ENCODE measurements around the gene NFKB1.

Gene NFKB1

GRCh38 chr4:102503831-102504786 lies 3.0 kb downstream of the NFKB1 start:
- in situ Hi-C loops (cut with MboI; ENCODE audit: low sequenced_read_pairs, unreplicated experiment) = no loop called here
- no peak for DNase-seq (ENCODE audit: low spot score)
- TF ChIP-seq CTCF (IDR thresholded peaks at IDR 0.05; ENCODE audit: borderline replicate concordance, control extremely low read depth, extremely low read depth, insufficient read depth, missing control alignments) = no peak

- DNase-seq (ENCODE audit: low spot score) = no peak
- no peak for TF ChIP-seq CTCF (IDR thresholded peaks at IDR 0.05; ENCODE audit: borderline replicate concordance, control extremely low read depth, extremely low read depth, insufficient read depth, missing control alignments)
- in situ Hi-C loops (cut with MboI; ENCODE audit: low sequenced_read_pairs, unreplicated experiment) = no loop called here
Observed at GRCh38 chr4:102504941-102505340, 3.8 kb downstream of the NFKB1 start.

- no peak for TF ChIP-seq CTCF (IDR thresholded peaks at IDR 0.05; ENCODE audit: borderline replicate concordance, control extremely low read depth, extremely low read depth, insufficient read depth, missing control alignments)
- in situ Hi-C loops (cut with MboI; ENCODE audit: low sequenced_read_pairs, unreplicated experiment) = no loop called here
- DNase-seq (ENCODE audit: low spot score) = no peak
Observed at GRCh38 chr4:102505708-102506107, 4.5 kb downstream of the NFKB1 start.

- TF ChIP-seq CTCF (IDR thresholded peaks at IDR 0.05; ENCODE audit: borderline replicate concordance, control extremely low read depth, extremely low read depth, insufficient read depth, missing control alignments) = no peak
- in situ Hi-C loops (cut with MboI; ENCODE audit: low sequenced_read_pairs, unreplicated experiment) = no loop called here
- DNase-seq (ENCODE audit: low spot score) = no peak
Observed at GRCh38 chr4:102506523-102506922, 5.4 kb downstream of the NFKB1 start.

GRCh38 chr4:102511830-102512605 lies 10.9 kb downstream of the NFKB1 start:
- no peak for TF ChIP-seq CTCF (IDR thresholded peaks at IDR 0.05; ENCODE audit: borderline replicate concordance, control extremely low read depth, extremely low read depth, insufficient read depth, missing control alignments)
- DNase-seq (ENCODE audit: low spot score) = no peak
- in situ Hi-C loops (cut with MboI; ENCODE audit: low sequenced_read_pairs, unreplicated experiment) = no loop called here

- no peak for DNase-seq (ENCODE audit: low spot score)
- in situ Hi-C loops (cut with MboI; ENCODE audit: low sequenced_read_pairs, unreplicated experiment) = no loop called here
- no peak for TF ChIP-seq CTCF (IDR thresholded peaks at IDR 0.05; ENCODE audit: borderline replicate concordance, control extremely low read depth, extremely low read depth, insufficient read depth, missing control alignments)
Observed at GRCh38 chr4:102514298-102514964, 13.3 kb downstream of the NFKB1 start.

Measured in GM13976 (cell line).